Hypothalamus (tissue), 51 donors: ENCODE data around the gene SH3RF3.

Experiments
- DNase-seq, 51 donors: peaks; one replicate each; lab custom pipeline; 2025; lab: John Stamatoyannopoulos, UW

Gene SH3RF3

DNA sequence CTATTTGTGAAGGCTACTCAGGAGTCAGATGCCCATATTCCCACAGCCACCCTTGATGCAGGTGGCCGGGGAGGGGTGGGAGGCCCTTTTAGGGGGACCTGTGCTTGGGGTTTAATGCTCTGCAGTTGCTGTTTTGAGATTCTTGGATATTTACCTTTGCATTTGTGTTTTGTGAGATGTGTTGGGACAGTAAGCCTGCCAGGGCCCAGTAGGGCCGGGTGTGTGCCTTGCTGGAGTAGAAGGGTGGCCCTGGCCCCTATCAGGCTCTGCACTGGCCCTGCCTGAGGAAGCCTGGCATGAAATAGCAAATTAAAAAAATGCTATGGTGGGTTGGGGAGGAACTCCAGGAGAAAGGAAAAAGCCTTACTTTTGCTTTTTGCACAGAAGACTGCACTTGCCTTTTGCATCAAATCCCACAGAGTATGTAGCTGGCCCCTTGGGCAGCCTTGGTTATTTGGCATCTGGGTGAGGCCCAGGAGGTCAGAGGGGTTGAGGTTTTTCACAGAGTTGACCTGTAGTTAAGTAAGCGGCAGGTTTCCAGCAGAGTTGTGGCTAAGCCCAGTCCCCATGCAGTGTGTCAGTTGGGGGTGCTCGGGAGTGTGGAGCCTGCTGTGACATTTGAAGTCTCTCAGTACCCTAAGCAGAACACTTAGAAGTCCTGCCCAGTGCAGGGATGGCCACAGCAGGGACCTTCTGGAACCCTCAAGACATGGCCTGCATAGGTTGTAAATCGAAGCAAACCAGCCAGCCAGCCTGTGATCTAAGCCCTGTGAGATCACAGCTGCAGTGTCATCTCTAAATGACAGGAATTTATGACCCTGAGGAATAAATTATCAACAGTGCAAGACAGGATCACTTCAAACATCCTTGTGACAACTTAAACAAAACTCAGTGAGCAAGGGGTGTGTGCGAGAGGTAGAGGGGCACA is 68.8 kb downstream of the SH3RF3 start:
- no peak for DNase-seq

DNA sequence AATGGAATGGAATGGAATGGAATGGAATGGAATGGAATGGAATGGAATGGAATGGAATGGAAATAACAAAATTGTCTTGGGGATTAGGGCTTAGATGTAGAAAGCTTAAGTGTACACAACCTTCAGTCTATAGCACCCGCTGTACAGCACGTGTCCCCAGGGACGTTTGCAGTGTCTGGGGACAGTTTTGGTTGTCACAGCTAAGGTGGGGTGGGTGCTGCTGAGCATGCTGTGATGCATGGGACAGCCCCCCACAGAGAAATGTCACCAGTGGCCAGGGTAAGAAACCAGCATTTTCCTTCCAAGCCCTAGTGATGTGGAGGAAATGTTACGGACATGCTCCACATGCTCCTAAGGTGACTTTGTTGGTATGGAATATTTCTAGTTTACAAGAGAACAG is 70.8 kb downstream of the SH3RF3 start:
- no peak for DNase-seq

DNA sequence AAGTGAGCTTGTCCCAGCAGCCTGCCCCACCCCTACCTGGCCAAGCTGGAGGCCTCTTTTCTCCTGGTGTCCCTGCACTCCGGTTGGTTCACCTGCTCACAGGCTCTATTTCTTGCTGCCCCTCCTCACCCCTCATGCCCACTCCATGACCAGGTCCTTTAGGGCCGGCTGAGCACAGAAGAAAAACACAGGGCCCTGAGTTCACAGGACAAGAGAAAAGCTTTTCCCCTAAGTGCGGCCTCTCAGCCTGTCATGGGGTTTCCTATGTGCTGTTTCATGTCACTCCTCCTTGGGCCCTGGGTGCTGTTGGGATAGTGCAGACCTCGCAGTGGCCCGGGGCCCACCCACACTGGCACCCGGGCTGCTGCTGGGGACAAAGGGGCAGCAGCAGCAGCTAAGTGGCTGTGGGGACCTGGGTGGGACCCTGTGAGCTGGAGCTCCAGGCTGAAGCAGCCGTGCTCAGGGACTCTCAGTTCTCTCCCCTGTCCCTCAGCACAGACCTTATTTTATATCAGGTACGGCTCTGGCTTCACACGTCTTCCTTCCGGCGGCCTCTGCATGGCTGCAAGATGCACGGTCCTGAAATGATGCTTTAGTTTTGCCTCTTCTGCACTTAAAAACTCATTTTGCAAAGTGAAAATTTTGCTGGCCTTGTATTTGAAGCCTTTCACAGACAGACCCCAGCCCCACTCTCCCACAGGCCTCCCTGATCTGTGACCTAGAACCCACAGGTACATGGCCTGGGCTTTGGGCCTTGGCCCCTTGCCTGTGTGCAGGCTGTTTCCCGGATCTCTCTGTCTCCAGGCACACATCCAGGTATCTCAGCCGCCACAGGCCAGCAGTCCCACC is 71.8 kb downstream of the SH3RF3 start:
- no peak for DNase-seq

DNA sequence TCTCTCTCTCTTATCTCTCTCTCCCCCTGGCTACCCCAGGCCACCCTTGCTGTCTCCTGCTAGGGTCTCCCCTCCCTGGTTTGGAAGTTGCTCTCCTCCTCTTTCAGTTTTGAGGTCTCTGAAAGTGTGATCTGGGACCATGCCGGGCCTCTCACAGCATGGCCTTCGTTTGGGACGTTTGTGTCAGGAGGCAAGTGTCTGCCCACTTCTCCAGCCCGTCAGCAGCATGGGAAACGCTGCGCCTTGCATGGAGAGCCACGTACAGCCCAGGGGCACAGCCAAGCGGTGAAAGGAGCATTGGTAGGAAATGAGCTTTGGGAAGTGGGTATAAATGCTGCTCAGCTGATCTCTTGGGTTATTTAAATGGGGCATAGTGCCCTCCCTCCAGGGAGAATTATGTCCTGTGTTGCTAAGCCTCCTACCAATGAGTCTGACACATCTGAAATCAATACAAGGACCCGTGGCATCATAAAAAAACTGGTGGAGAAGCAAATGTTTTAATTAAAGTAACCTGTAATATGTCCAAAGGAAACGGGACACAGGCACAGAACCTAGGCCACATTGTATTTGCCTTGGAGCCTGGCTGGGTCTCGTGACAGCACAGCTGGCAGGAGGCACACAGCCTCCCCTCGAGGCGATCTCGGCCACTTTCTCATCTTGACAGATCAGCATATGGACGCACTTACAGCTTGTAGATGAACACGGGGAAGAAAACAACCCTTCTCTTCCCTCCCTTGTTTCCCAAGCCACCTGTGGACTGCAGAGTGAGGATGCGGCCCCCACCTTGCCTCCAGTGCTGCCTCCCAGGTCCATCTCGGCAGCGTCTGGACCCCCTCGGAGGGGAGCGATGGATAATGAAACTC is 72.7 kb downstream of the SH3RF3 start:
- DNase-seq, result no peak

DNA sequence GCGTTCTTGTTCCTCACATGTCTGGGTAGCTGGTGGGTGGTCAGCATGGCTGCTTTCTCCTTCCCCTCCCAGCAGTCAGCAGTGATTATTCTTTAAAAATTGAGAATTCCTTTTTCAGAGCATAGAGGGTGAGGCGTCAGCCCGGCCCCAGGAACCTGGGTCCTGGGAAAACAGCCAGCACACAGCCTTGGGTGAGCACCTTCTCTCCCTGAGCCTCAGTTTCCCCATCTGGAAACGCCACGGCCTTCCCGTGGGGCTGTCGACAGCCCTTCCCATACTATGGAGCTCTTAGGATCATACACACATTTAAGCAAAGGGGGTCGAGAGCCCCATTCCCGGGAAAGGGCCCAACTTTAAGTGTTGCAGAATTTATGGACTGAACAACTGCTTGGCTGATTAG is 73.5 kb downstream of the SH3RF3 start:
- DNase-seq, result no peak

DNA sequence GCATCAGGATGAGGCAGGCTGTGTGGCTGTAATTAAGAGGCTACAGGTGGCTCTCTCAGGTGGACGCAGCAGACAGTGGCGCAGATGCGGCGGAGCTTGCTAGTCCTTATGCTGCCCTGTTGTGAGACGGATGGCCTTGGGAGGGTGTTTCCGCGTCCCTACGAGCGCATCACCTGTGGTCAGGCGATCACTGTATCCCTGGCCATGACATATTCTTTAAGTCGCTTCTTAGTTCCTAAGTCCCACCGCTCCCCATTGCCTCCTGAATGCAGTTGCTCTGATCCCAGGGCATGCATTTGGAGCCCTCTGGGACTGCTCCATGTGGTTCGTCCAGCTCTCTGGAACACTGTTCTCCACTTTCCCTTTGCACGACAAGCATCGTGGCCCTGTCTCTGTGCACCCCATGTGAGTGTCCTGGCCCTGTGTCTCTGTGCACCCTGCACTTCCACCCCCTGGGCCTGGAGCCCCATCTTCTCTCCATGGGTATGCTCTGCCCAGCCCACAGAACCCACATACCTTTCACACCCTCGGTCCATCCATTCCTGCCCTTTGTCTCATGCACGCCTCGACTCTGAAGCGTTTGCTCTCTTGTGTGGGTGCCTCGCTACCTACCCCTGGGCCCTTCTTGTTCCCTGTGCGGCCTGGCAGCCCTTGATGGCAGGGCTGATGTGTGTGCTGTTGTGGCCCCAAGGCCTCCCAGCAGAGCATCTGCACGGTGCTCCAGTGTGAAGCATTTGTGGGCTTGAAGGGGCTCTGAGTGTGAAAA is 74.4 kb downstream of the SH3RF3 start:
- no peak for DNase-seq

DNA sequence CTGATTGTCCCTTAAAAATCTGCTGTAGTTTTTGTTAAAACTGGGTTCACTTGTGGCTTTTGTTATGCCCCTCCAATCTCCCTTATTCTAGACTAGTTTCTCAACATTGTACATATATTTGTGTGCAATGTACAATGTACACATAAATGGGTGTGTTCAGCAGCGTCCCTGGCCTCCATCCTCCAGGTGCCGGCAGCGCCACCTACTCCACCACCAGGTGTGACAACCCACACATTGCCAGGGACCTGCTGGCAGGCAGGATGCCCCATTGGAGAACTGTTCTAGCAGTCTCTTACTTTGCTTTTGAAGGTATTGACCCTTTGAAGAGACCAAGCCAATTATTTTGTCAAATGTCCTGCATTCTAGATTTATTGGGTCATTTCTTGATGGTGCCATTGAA is 75.4 kb downstream of the SH3RF3 start:
- DNase-seq, result no peak

DNA sequence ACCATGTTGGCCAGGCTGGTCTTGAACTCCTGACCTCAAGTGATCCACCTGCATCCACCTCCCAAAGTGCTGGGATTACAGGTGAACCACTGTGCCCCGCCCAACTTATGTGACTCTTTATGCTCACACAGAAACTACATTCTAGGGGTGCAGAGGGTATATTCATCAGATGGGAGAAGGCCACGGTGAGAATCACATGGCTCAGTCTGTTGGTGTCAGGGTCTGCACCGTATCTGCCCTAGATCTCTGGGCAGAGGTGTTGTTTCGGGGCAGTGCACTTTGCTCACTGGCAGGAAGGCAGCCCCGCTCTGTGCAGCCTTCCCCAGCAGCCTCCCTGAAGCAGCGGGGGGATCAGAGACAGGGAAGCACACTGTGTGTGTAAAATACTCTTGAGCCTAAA is 76.4 kb downstream of the SH3RF3 start:
- no peak for DNase-seq

DNA sequence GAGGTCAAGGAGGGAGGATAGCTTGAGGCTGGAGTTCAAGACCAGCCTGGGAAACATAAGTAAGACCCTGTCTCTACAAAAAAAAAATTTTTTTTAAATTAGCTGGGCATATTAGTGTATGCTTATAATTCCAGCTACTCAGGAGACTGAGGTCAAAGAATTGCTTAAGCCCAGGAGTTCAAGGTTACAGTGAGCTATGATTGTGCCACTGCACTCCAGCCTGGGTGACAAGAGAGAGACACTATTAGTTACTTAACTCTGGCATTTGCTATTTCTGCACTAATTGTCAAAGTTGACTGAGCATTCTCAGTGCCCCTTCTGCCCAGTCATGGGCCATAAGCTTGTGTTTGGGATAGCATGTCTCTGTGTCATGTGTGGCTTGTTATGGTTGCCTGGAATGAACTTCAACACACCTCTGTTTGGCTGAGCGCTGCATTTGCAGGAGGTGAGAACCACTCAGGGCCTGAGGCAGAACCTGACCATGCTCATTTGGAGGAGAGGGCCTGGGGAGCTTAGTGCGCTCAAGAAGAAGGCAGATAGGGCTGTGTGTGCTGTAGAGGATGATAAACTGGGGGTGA is 77.7 kb downstream of the SH3RF3 start:
- DNase-seq, result no peak

DNA sequence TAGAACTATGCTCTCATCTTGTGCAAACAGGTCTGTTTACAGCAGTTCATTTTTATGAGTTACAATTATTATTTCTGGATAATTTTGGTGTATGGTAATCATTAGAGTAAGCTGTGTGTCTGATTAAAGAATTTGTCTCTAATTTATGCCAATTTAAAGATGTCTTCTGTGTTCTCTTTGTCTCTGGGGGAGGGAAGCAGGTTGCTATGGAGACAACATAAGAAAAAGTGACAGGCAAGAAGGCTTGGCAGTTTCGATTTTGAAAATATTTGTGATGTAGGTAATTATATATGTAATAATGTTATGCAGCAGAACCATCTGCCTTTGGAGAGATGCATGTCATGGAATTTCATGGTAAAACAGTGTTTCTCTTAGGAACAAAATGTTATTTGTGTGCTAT is 78.2 kb downstream of the SH3RF3 start:
- no peak for DNase-seq

DNA sequence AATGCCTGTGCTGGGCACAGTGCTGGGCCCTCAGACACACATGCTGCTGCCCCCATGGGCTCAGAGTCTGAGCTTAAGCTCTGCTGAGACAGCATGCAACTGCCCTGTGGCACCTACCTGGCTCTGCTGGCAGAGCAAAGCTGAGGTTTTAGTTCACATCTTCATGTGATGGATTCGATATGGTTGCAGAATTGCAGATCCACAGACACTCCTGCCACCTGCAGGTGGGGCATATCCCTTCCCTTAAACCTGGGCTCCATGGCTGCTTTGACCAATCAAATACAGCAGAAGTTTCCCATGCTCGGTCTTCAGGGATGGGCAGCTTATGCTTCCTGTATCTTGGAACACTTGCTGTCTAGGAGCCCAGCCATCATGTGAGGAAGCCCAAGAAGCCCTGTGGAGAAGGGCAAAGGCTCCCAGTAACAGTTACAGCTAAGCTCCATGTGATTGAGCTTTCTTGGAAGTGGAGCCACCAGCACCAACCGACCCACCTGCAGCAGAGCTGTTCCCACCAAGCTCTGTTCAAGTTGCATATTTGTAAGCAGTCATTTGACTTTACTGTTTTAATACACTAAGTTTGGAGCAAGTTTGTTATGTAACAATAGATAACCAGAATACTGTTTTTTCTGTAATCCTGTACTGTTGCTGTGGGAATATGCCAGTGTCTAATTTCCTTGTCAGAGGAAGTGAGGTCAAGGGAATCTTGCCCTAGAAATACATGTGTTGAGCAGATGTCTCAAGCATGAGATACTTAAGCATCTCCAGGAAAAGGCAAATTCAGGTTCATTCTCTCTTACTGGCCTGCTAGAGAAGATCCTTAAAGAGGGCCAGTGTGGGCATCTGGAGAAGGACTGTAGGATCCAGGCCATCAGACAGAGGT is 79.3 kb downstream of the SH3RF3 start:
- no peak for DNase-seq

DNA sequence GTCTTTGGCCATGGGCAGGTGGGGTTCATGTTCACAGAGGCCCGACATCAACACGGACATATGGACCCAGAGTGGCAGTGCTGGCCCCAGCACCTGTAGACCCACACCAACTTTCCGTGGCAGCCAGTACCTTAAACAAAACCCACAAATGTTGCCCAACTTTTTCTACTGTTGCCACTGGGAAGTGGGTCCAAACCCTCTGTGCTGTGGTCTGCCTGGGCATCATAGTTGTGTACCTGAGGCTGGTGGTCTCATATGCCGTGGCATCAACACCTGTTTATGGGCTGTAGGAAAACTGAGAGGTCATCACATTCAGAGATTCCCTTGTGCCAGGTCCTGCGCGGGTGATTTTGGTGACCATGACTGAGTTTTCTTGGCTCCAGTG is 79.9 kb downstream of the SH3RF3 start:
- DNase-seq, result no peak

DNA sequence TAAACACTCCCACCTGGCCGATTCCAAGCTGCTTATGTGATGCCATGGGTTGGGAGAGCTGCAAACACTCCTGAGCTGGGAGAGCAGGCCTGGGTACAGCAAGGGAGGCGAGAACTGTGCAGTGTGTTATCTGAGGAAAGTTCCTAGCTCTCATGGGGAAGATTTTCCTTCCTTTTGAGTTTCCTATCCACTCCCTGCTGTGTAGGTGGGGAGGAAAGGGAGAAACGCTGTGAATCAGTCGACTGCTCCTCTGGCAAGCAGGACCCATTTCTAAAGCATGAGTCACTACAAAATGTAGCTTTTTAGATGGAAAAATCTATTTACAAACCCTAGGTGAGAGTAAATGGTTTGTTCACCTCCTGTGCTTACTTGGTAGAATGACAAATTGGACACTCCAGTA is 80.4 kb downstream of the SH3RF3 start:
- DNase-seq, result peak in 1 of 51 donors; percentile 34

DNA sequence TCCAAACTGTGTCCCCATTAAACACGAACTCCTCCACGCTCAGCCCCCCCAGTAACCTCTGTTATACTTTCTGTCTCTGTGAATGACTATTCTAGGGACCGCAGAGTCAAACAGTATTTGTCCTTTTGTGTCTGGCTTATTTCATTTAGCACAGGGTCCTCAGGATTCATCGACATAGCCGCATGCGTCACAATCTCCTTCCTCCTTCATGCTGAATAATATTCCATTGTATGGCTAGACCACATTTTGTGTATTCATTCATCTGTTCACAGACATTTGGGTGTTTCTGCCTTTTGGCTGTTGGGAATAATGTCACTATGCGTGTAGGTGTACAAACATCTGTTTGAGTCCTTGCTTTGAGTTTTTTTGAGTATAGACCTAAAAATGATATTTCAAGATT is 80.9 kb downstream of the SH3RF3 start:
- no peak for DNase-seq

DNA sequence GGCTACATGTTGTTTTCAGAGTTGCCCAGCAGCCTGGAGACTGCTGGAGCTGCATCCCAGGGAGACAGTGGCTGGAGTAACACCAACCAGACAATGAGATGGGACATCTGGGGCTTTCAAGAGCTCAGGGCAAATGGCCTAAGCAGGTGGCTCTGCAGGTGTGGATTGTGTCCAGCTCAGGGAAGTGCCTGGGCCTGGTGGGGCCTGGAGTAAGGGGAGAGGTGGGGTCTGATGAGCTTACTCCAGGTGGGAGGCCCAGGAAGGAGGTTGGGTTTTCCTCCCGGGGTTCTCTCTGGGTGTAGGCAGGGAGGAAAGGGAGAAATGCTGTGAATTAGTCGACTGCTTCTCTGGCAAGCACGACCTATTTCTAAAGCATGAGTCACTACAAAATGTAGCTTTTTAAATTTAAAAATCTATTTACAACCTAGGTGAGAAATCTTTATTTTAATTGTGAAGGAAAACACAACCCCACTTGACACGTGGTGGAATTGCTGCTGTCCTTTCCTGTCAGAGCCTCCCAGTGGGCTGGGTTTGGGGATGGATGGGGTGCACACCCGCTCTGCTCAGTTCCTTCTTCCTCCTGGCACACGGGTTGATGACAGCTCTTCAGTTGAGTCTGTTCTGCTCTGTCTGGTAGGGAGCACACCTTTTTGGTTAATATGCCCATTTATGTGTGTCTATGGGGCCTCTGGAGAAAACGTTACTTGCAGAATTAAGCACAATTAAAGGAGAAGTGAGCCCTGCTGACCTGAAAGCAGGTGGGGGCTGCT is 81.6 kb downstream of the SH3RF3 start:
- DNase-seq, result peak in 1 of 51 donors; percentile 50

DNA sequence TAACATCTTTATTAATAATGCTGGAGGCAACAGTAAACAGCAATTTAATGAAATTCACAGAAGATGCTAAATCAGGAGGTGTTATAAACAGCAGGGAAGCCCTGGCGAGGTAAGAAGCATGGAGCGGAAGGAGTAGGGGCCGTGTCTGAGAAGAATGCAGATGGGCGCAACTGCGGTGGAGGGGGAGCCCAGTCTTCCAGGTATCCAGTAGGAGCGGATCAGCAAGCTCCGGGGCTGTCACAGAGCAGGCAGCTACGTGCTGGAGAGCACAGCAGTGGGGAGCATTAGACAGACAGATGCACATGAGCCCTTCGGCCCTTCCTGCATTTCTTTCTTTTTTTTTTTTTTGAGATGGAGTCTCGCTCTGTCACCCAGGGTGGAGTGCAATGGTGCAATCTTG is 82.3 kb downstream of the SH3RF3 start:
- DNase-seq, result peak in 1 of 51 donors; percentile 28

DNA sequence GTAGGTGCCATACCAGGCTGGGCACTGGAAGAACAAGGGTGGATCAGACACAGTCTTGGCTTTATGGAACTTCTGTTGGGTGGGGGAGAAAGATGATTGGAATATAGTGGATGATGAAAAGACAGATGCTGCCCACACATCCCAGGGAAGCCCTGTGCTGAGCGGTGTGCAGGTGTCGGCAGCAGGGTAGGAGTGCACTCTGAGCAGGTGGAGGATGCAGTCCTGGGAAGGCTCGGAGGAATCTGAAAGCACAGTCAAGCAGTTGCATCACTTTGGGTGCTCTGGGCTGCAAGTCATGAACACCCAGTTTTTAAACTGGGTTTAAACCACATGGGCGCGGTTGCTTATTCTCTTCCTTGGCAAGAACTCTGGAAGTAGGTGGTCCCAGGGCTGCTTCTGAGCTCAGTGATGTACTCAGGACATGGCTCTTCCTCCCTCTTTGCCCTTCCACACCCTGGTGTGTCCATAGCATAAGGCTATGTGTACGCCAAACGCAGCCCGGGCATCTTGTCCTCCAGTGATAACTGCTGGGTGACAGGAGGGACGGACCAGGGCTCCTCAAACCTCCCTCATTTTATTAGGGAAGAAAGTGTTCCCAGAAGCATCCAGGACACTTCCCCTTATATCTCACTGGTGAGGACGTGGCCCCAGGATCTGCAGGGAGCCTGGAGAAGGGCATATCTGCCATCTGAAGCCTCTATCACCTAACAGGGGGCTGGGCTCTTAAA is 84.0 kb downstream of the SH3RF3 start:
- peak in 1 of 51 donors; percentile 18 for DNase-seq
